ENCODE results near the gene IL10RB.

- TF ChIP-seq POLR2A (IDR thresholded peaks at IDR 0.05) (no peak), CTCF (IDR thresholded peaks at IDR 0.05) (no peak), POLR2AphosphoS5 (IDR thresholded peaks at IDR 0.05; ENCODE audit: insufficient read depth in 1 of 2, low read depth in 1 of 2) (no peak)
These were observed 35.4 kb upstream of the IL10RB start for GRCh38 chr21:33230545-33231324.

All from vagina (tissue), 2 donors.